ENCODE measurements around the gene PLEKHH2.

DNA sequence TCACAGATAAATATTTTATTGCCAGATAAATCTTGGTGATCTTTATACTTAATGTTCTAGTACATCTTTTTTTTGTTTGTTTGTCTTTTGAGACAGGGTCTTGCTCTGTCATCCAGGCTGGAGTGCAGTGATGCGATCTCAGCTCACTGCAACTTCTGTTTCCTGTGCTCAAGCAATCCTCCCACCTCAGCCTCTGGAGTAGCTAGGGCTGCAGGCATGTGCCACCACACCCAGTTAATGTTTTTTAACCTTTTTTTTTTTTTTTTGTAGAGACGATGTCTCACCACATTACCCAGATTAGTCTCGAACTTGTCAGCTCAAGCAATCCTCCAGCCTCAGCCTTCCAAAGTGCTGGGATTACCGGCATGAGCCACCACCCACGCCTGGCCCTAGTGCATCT, 48.3 kb downstream of the PLEKHH2 start:
- TF ChIP-seq, protein P1, sequence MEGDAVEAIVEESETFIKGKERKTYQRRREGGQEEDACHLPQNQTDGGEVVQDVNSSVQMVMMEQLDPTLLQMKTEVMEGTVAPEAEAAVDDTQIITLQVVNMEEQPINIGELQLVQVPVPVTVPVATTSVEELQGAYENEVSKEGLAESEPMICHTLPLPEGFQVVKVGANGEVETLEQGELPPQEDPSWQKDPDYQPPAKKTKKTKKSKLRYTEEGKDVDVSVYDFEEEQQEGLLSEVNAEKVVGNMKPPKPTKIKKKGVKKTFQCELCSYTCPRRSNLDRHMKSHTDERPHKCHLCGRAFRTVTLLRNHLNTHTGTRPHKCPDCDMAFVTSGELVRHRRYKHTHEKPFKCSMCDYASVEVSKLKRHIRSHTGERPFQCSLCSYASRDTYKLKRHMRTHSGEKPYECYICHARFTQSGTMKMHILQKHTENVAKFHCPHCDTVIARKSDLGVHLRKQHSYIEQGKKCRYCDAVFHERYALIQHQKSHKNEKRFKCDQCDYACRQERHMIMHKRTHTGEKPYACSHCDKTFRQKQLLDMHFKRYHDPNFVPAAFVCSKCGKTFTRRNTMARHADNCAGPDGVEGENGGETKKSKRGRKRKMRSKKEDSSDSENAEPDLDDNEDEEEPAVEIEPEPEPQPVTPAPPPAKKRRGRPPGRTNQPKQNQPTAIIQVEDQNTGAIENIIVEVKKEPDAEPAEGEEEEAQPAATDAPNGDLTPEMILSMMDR (IDR thresholded peaks at IDR 0.05; ENCODE audit: low read depth, low read length, poor library complexity, severe bottlenecking), result no peak
- TF ChIP-seq EZH2phosphoT487 (IDR thresholded peaks at IDR 0.05; ENCODE audit: borderline replicate concordance, low read length), result no peak
